ENCODE measurements around the gene NID2. TPM values are rescaled to one million over a fixed set of nuclear protein-coding genes. Genes with fewer than 3 reads are reported as not detected.

The NID2 gene
- polyA plus RNA-seq, 1 of the 3 experiments (the other 2 are of a cell fraction): 22.7 TPM

- H3K4me3 ChIP-seq (ENCODE audit: low read depth in 2 of 2, low read length in 1 of 2): no peak overlapping the region
- H3K27me3 ChIP-seq (ENCODE audit: insufficient read depth): no peaks in the 10 kb centered on the region
- H3K9me3 ChIP-seq: no peaks in the 10 kb centered on the region
- H3K9me2 ChIP-seq: no peaks in the 10 kb centered on the region
- WGBS (ENCODE audit: low lambda C conversion rate): 88% methylated on average over 12 of the region's 15 CpGs
- H3K9ac ChIP-seq: no peak overlapping the region
- H3K4me1 ChIP-seq (ENCODE audit: control insufficient read depth in 1 of 2, insufficient read depth in 2 of 2, low read depth in 1 of 2, low read length in 1 of 2): peaks cover 0 to 22% of the 10 kb centered on the region in 2 experiments; a peak in 2 of 4 replicates
- DNase-seq: peak; percentile 62
- no peaks in the 10 kb centered on the region for H4K20me1 ChIP-seq (ENCODE audit: insufficient read depth)
- no peak overlapping the region for H3K4me2 ChIP-seq
- CTCF ChIA-PET: interaction anchor here (0.7 to 2.6 kb wide), 14 partner anchors 8 to 123 kb away, joined by 3 to 13 read pairs (median 3); no protein-coding TSS in a partner anchor
- H3F3A ChIP-seq (replicated peaks; ENCODE audit: insufficient read depth): peaks cover 3% of the 10 kb centered on the region
- no peak overlapping the region; a peak in 1 of 4 replicates for H3K27ac ChIP-seq (ENCODE audit: low read depth in 2 of 2, low read length in 1 of 2)
- TF ChIP-seq TCF12 (IDR thresholded peaks at IDR 0.05) (no peak), REST (IDR thresholded peaks at IDR 0.05; ENCODE audit: low read depth, low read length) (no peak), EP300 (IDR thresholded peaks at IDR 0.05; ENCODE audit: borderline replicate concordance in 1 of 2, low read depth in 1 of 2, low read length in 1 of 2) (peak in 1 of 2 experiments; percentile 41; a peak in 2 of 4 replicates), RCOR1 (IDR thresholded peaks at IDR 0.05; ENCODE audit: low read length) (0 out of 2 replicates have a peak, but pooled peaks have one; percentile 11), MXI1 (IDR thresholded peaks at IDR 0.05; ENCODE audit: low read depth, low read length) (peak; percentile 96)
- POLR2A ChIA-PET: no interaction called here
- no peaks in the 10 kb centered on the region for H3K79me2 ChIP-seq (ENCODE audit: insufficient read depth)
- H3K36me3 ChIP-seq (replicated peaks in 1 of 2; ENCODE audit: control insufficient read depth in 1 of 2, insufficient read depth in 2 of 2, low read length in 1 of 2): peaks cover 20 to 25% of the 10 kb centered on the region in 2 experiments
- H2AFZ ChIP-seq (ENCODE audit: low read depth): no peak overlapping the region
Observed at GRCh38 chr14:52014601-52015267, 54.1 kb downstream of the NID2 start.

- H3K9me3 ChIP-seq: no peaks in the 10 kb centered on the region
- no peaks in the 10 kb centered on the region for H3K79me2 ChIP-seq (ENCODE audit: insufficient read depth)
- H3K36me3 ChIP-seq (replicated peaks in 1 of 2; ENCODE audit: control insufficient read depth in 1 of 2, insufficient read depth in 2 of 2, low read length in 1 of 2): peaks cover 26 to 30% of the 10 kb centered on the region in 2 experiments
- TF ChIP-seq CTCF (IDR thresholded peaks at IDR 0.05): peak; percentile 40
- no peak for TF ChIP-seq MAX (IDR thresholded peaks at IDR 0.05; ENCODE audit: low read depth)
- no peak for TF ChIP-seq RXRA (IDR thresholded peaks at IDR 0.05; ENCODE audit: borderline replicate concordance, low read depth)
- TF ChIP-seq RAD21 (IDR thresholded peaks at IDR 0.05; ENCODE audit: low read length): 0 out of 2 replicates have a peak, but pooled peaks have one; percentile 10
- TF ChIP-seq USF2 (IDR thresholded peaks at IDR 0.05; ENCODE audit: borderline replicate concordance, low read depth, low read length): no peak
- no peaks in the 10 kb centered on the region for H3K27me3 ChIP-seq (ENCODE audit: insufficient read depth)
- CTCF ChIA-PET: interaction anchor here (0.7 to 2.6 kb wide), 7 partner anchors 11 to 84 kb away, joined by 3 to 13 read pairs (median 3); no protein-coding TSS in a partner anchor
- no peak overlapping the region for H3K4me3 ChIP-seq (ENCODE audit: low read depth in 2 of 2, low read length in 1 of 2)
- 80% methylated on average over 8 of the region's 11 CpGs for WGBS (ENCODE audit: low lambda C conversion rate)
- H3K4me1 ChIP-seq (ENCODE audit: control insufficient read depth in 1 of 2, insufficient read depth in 2 of 2, low read depth in 1 of 2, low read length in 1 of 2): peaks cover 0 to 22% of the 10 kb centered on the region in 2 experiments; a peak in 2 of 4 replicates
- no peaks in the 10 kb centered on the region for H4K20me1 ChIP-seq (ENCODE audit: insufficient read depth)
- peaks cover 7% of the 10 kb centered on the region for H3F3A ChIP-seq (replicated peaks; ENCODE audit: insufficient read depth)
- H2AFZ ChIP-seq (ENCODE audit: low read depth): no peak overlapping the region
- no peak overlapping the region for H3K9ac ChIP-seq
- POLR2A ChIA-PET: no interaction called here
- H3K27ac ChIP-seq (ENCODE audit: low read depth in 2 of 2, low read length in 1 of 2): no peak overlapping the region; a peak in 1 of 4 replicates
- peak; percentile 45 for DNase-seq
- H3K9me2 ChIP-seq: no peaks in the 10 kb centered on the region
- H3K4me2 ChIP-seq: no peak overlapping the region
Observed at GRCh38 chr14:52013984-52014600, 54.8 kb downstream of the NID2 start.

Measured in SK-N-SH (cell line).